ENCODE data around the gene CEBPZ. TPM values are rescaled to one million over a fixed set of nuclear protein-coding genes. Genes with fewer than 3 reads are reported as not detected.
"Not testable (repeated sequence)": the region's sequence is repeated elsewhere in the genome, so short reads cannot be mapped to it uniquely, and the experiment has no call there.

Gene CEBPZ
- total RNA-seq, result 48.8 and 51.2 TPM in 2 replicates

GRCh38 chr2:37231241-37232130, at the start of gene CEBPZ, which contains the start of gene NDUFAF7:
Gene CEBPZ (minus strand): TSS chr2:37231596. CDS start chr2:37231567, 29 bp downstream.
Gene NDUFAF7 (plus strand): TSS chr2:37231658. CDS start chr2:37231706, 48 bp downstream.
- intact Hi-C loops (cut with micrococcal nuclease), result loop anchor here (1.0 to 5.0 kb wide), 13 partner anchors 13 to 1521 kb away; partner anchors contain the start of genes CEBPZOS, PRKD3, SRSF7 and STRN

GRCh38 chr2:37276291-37276690, 44.9 kb upstream of the CEBPZ start:
- intact Hi-C loops (cut with micrococcal nuclease), result no loop called here

- intact Hi-C loops (cut with micrococcal nuclease), result no loop called here
These were observed 43.1 kb upstream of the CEBPZ start for GRCh38 chr2:37274359-37274965.

- intact Hi-C loops (cut with micrococcal nuclease), result no loop called here
These were observed 40.1 kb upstream of the CEBPZ start for GRCh38 chr2:37271376-37272067.

GRCh38 chr2:37268111-37268510, 36.7 kb upstream of the CEBPZ start:
- intact Hi-C loops (cut with micrococcal nuclease), result no loop called here

- intact Hi-C loops (cut with micrococcal nuclease), result no loop called here
These were observed 36.3 kb upstream of the CEBPZ start for GRCh38 chr2:37267685-37268084.

GRCh38 chr2:37263839-37264238, 32.4 kb upstream of the CEBPZ start:
- intact Hi-C loops (cut with micrococcal nuclease), result no loop called here

- intact Hi-C loops (cut with micrococcal nuclease), result no loop called here
These were observed 31.1 kb upstream of the CEBPZ start for GRCh38 chr2:37262522-37262921.

- intact Hi-C loops (cut with micrococcal nuclease), result no loop called here
These were observed 19.7 kb upstream of the CEBPZ start for GRCh38 chr2:37250869-37251740.

- intact Hi-C loops (cut with micrococcal nuclease), result no loop called here
These were observed 14.8 kb upstream of the CEBPZ start for GRCh38 chr2:37246205-37246604.

GRCh38 chr2:37244755-37245154, 13.4 kb upstream of the CEBPZ start:
- intact Hi-C loops (cut with micrococcal nuclease), result loop anchor here (1.0 kb wide), 1 partner anchor 13 kb away; the partner anchor contains the start of genes CEBPZ and NDUFAF7

GRCh38 chr2:37244017-37244416, 12.6 kb upstream of the CEBPZ start:
- intact Hi-C loops (cut with micrococcal nuclease), result loop anchor here (1.0 kb wide), 1 partner anchor 13 kb away; the partner anchor contains the start of genes CEBPZ and NDUFAF7

GRCh38 chr2:37243435-37243834, 12.0 kb upstream of the CEBPZ start:
- intact Hi-C loops (cut with micrococcal nuclease), result no loop called here

- intact Hi-C loops (cut with micrococcal nuclease), result loop anchor here (5.0 kb wide), 1 partner anchor 1520 kb away; the partner anchor contains the start of gene SRSF7
These were observed 936 bp upstream of the CEBPZ start for GRCh38 chr2:37232131-37232933.

- intact Hi-C loops (cut with micrococcal nuclease), result loop anchor here (2.0 to 5.0 kb wide), 4 partner anchors 14 to 1522 kb away; partner anchors contain the start of gene SRSF7
These were observed 815 bp downstream of the CEBPZ start for GRCh38 chr2:37230581-37230980.

- intact Hi-C loops (cut with micrococcal nuclease), result no loop called here
These were observed 2.6 kb downstream of the CEBPZ start for GRCh38 chr2:37228788-37229187.

- intact Hi-C loops (cut with micrococcal nuclease), result no loop called here
These were observed 4.5 kb downstream of the CEBPZ start for GRCh38 chr2:37226863-37227262.

GRCh38 chr2:37225129-37225528, 6.3 kb downstream of the CEBPZ start:
- intact Hi-C loops (cut with micrococcal nuclease), result not testable (repeated sequence)

- intact Hi-C loops (cut with micrococcal nuclease), result no loop called here
These were observed 7.3 kb downstream of the CEBPZ start for GRCh38 chr2:37224063-37224462.

GRCh38 chr2:37223131-37223530, 8.3 kb downstream of the CEBPZ start:
- intact Hi-C loops (cut with micrococcal nuclease), result no loop called here

All from T-helper 1 cell treated with Interleukin-12 subunit alpha and Interleukin-12 subunit beta and Interleukin-4 antibody, amounts not matched to agents 30 ng/mL and 1 ng/mL, for 36 hours (primary cell).